Measurements from ENCODE around the gene PPARA. TPM values are rescaled to one million over a fixed set of nuclear protein-coding genes. Genes with fewer than 3 reads are reported as not detected.

Gene PPARA
- total RNA-seq, 2 experiments from 2014 or later = 3.3 to 10.5 TPM

- intact Hi-C loops (cut with micrococcal nuclease; ENCODE audit: unreplicated experiment) = no loop called here
- TF ChIP-seq CTCF (conservative IDR thresholded peaks at IDR 0.05; ENCODE audit: low read length) (no peak), EZH2phosphoT487 (IDR thresholded peaks at IDR 0.05; ENCODE audit: borderline replicate concordance, low read depth, low read length) (no peak)
- Histone ChIP-seq H3K9me3 (ENCODE audit: low read length) (no peaks in the 10 kb centered on the region), H3K4me3 (ENCODE audit: low read depth, low read length, poor library complexity, severe bottlenecking) (no peak overlapping the region), H4K20me1 (ENCODE audit: insufficient read depth, low read length) (no peaks in the 10 kb centered on the region), H3K4me2 (ENCODE audit: low read length) (no peak overlapping the region), H3K79me2 (ENCODE audit: insufficient read depth, low read depth, low read length) (no peaks in the 10 kb centered on the region), H3K4me1 (ENCODE audit: insufficient read depth, low read length, poor library complexity, severe bottlenecking) (no peaks in the 10 kb centered on the region), H2AFZ (ENCODE audit: low read length) (no peak overlapping the region), H3K9me2 (ENCODE audit: insufficient read depth, low read length) (no peaks in the 10 kb centered on the region), H3K27ac (ENCODE audit: low read depth, low read length, poor library complexity, severe bottlenecking) (no peak overlapping the region), H3K36me3 (ENCODE audit: insufficient read depth, low read length) (no peaks in the 10 kb centered on the region)
- no TSS peak for BruUV-seq (replicated peaks)
- ChIA-PET CTCF (ENCODE audit: unreplicated experiment) (no interaction called here), POLR2A (no interaction called here)
- DNase-seq (ENCODE audit: low spot score) = no peak
These were observed 22.3 kb downstream of the PPARA start for GRCh38 chr22:46172522-46173110.

- no peak overlapping the region for H3K27ac ChIP-seq (ENCODE audit: low read depth, low read length, poor library complexity, severe bottlenecking)
- no peaks in the 10 kb centered on the region for H3K4me1 ChIP-seq (ENCODE audit: insufficient read depth, low read length, poor library complexity, severe bottlenecking)
- BruUV-seq (replicated peaks) = no TSS peak
- TF ChIP-seq CTCF (conservative IDR thresholded peaks at IDR 0.05; ENCODE audit: low read length) (no peak), EZH2phosphoT487 (IDR thresholded peaks at IDR 0.05; ENCODE audit: borderline replicate concordance, low read depth, low read length) (no peak)
- H3K9me3 ChIP-seq (ENCODE audit: low read length) = no peaks in the 10 kb centered on the region
- no peaks in the 10 kb centered on the region for H3K36me3 ChIP-seq (ENCODE audit: insufficient read depth, low read length)
- H2AFZ ChIP-seq (ENCODE audit: low read length) = no peak overlapping the region
- no peak for DNase-seq (ENCODE audit: low spot score)
- no peak overlapping the region for H3K4me3 ChIP-seq (ENCODE audit: low read depth, low read length, poor library complexity, severe bottlenecking)
- no peaks in the 10 kb centered on the region for H3K9me2 ChIP-seq (ENCODE audit: insufficient read depth, low read length)
- H3K4me2 ChIP-seq (ENCODE audit: low read length) = no peak overlapping the region
- CTCF ChIA-PET (ENCODE audit: unreplicated experiment) = no interaction called here
- H3K79me2 ChIP-seq (ENCODE audit: insufficient read depth, low read depth, low read length) = no peaks in the 10 kb centered on the region
- intact Hi-C loops (cut with micrococcal nuclease; ENCODE audit: unreplicated experiment) = no loop called here
- no peaks in the 10 kb centered on the region for H4K20me1 ChIP-seq (ENCODE audit: insufficient read depth, low read length)
- POLR2A ChIA-PET = no interaction called here
These were observed 22.8 kb downstream of the PPARA start for GRCh38 chr22:46173152-46173551.

GRCh38 chr22:46175631-46176030 lies 25.3 kb downstream of the PPARA start:
- ChIA-PET CTCF (ENCODE audit: unreplicated experiment) (no interaction called here), POLR2A (interaction anchor here (0.5 kb wide), 1 partner anchor 127 kb away, joined by 3 read pairs; no protein-coding TSS in a partner anchor)
- H2AFZ ChIP-seq (ENCODE audit: low read length) = no peak overlapping the region

More at GRCh38 chr22:46175631-46176030, 25.3 kb downstream of the PPARA start:
- H3K27ac ChIP-seq (ENCODE audit: low read depth, low read length, poor library complexity, severe bottlenecking) = no peak overlapping the region
- intact Hi-C loops (cut with micrococcal nuclease; ENCODE audit: unreplicated experiment) = no loop called here
- no peaks in the 10 kb centered on the region for H3K4me1 ChIP-seq (ENCODE audit: insufficient read depth, low read length, poor library complexity, severe bottlenecking)
- TF ChIP-seq EZH2phosphoT487 (IDR thresholded peaks at IDR 0.05; ENCODE audit: borderline replicate concordance, low read depth, low read length) (no peak), CTCF (conservative IDR thresholded peaks at IDR 0.05; ENCODE audit: low read length) (no peak)
- H3K9me2 ChIP-seq (ENCODE audit: insufficient read depth, low read length) = no peaks in the 10 kb centered on the region
- H3K9me3 ChIP-seq (ENCODE audit: low read length) = peaks cover 20% of the 10 kb centered on the region; the same call in 1 of the 2 replicates
- no peak overlapping the region for H3K4me2 ChIP-seq (ENCODE audit: low read length)
- no peaks in the 10 kb centered on the region for H3K36me3 ChIP-seq (ENCODE audit: insufficient read depth, low read length)
- H3K79me2 ChIP-seq (ENCODE audit: insufficient read depth, low read depth, low read length) = no peaks in the 10 kb centered on the region
- no peak overlapping the region for H3K4me3 ChIP-seq (ENCODE audit: low read depth, low read length, poor library complexity, severe bottlenecking)
- no peaks in the 10 kb centered on the region for H4K20me1 ChIP-seq (ENCODE audit: insufficient read depth, low read length)
- no TSS peak for BruUV-seq (replicated peaks)
- no peak for DNase-seq (ENCODE audit: low spot score)
